Fibroblast of the aortic adventitia (primary cell): ENCODE measurements around the gene PARD3B. TPM values are rescaled to one million over a fixed set of nuclear protein-coding genes. Genes with fewer than 3 reads are reported as not detected.

ENCODE experiments used
- DNase-seq: peaks from one replicate; pipeline ENCODE4 v3.0.0-alpha.2; 2010; ENCODE audit warnings: low read depth
- H3K4me3 ChIP-seq: 2 replicates; pipeline ENCODE4 v1.5.1; 2011; ENCODE audit warnings: low read depth, mild to moderate bottlenecking, control low read depth, low read length, moderate library complexity
- total RNA-seq: library from RNA; depleted of rRNA; stranded (reverse); fragments of >200 nt; gene quantifications from 2 replicates; pipeline ENCODE4 v1.2.3, GENCODE V29; 2012; ENCODE audit warnings: low replicate concordance
- TF ChIP-seq, protein P1 (sequence below): IDR thresholded peaks from 2 replicates; pipeline ENCODE4 v1.5.1; 2011; ENCODE audit warnings: mild to moderate bottlenecking, low read length, control low read depth, inconsistent platforms; ENCODE audit not compliant: insufficient read depth

PARD3B gene
- total RNA-seq, 1 donor = 15.9 TPM

DNA sequence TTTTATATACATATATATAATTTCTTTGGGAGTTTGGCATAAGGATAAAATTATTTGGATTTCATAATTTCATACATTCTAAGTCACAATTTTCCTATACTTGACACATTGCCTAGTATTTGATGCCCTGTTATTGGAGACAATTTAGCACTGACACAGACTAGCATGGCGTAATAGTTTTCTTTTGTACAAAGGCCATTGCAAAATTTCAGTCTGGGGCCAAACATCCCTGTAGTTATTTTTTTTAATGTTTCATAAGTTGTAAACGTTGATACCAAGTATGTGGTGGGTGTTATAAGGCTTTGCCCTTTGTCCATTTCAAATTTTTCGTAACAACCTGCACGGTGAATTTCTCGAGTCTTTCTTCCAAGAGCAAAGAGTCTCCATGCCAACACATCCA, 1041.4 kb downstream of the PARD3B start:
- no peak for DNase-seq
- TF ChIP-seq, protein P1, sequence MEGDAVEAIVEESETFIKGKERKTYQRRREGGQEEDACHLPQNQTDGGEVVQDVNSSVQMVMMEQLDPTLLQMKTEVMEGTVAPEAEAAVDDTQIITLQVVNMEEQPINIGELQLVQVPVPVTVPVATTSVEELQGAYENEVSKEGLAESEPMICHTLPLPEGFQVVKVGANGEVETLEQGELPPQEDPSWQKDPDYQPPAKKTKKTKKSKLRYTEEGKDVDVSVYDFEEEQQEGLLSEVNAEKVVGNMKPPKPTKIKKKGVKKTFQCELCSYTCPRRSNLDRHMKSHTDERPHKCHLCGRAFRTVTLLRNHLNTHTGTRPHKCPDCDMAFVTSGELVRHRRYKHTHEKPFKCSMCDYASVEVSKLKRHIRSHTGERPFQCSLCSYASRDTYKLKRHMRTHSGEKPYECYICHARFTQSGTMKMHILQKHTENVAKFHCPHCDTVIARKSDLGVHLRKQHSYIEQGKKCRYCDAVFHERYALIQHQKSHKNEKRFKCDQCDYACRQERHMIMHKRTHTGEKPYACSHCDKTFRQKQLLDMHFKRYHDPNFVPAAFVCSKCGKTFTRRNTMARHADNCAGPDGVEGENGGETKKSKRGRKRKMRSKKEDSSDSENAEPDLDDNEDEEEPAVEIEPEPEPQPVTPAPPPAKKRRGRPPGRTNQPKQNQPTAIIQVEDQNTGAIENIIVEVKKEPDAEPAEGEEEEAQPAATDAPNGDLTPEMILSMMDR = no peak
- no peak overlapping the region for H3K4me3 ChIP-seq

- TF ChIP-seq, protein P1 = no peak
- H3K4me3 ChIP-seq = no peak overlapping the region
- no peak for DNase-seq
Observed at GRCh38 chr2:205589479-205589878, 1044.2 kb downstream of the PARD3B start.

DNA sequence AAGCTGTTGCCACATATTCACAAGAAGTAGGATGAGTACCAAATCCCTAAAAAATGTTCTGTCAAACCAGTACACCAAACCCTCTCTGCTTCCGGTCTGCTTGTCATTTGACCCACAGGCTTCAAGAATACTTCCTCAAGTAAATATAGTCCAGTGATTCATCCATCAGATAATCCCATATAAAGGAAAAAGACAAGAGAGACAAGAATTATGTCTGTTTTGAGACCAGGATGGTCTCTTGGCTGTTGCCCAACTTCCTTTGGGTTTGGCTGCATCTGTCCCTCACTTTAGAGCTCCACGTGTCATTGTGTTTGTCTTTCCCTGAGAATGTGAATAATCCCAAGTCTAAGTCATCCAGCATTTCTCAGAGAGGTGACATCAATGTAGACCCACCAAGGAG, 1045.5 kb downstream of the PARD3B start:
- no peak overlapping the region for H3K4me3 ChIP-seq
- TF ChIP-seq, protein P1 = no peak
- DNase-seq = peak; percentile 16

DNA sequence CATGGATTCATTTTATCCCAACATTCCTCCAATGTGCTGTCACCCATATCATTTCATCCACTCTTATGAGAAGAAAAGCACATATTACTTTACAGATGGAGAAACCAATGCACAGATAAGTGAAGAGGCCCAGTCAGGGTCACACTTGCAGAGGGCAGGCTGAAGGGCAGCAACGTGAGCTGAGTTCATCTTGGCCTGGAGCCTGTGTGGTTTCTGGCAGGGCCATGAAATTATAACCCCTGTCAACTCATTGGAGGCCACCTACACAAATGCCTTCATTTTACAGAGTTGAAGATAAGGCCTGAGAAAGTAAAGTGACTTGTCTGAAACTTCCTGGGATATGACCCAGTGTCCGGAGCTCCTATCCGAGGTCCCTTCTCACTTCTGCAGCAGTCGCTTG, 1048.6 kb downstream of the PARD3B start:
- TF ChIP-seq, protein P1 = no peak
- no peak overlapping the region for H3K4me3 ChIP-seq
- peak; percentile 19 for DNase-seq

DNA sequence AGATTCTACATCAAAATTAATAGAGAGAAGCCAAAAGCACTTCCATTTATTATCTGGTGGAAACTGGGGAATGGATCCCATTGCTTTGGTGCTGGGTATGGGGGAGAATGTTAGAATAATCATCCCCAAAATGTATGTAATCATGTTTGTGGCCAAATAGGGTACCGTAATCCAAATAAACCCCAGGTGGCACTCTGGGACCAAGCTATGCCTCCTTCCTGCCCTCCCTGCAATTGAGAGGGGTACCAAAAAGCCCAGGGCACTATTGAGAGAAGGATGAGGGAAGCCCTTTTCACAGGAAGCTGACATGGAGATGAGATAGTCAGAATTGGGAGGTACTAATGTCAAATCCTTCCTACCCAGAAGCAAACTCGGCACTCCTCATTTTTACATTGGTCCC, 1051.3 kb downstream of the PARD3B start:
- no peak overlapping the region for H3K4me3 ChIP-seq
- TF ChIP-seq, protein P1 = no peak
- no peak for DNase-seq

DNA sequence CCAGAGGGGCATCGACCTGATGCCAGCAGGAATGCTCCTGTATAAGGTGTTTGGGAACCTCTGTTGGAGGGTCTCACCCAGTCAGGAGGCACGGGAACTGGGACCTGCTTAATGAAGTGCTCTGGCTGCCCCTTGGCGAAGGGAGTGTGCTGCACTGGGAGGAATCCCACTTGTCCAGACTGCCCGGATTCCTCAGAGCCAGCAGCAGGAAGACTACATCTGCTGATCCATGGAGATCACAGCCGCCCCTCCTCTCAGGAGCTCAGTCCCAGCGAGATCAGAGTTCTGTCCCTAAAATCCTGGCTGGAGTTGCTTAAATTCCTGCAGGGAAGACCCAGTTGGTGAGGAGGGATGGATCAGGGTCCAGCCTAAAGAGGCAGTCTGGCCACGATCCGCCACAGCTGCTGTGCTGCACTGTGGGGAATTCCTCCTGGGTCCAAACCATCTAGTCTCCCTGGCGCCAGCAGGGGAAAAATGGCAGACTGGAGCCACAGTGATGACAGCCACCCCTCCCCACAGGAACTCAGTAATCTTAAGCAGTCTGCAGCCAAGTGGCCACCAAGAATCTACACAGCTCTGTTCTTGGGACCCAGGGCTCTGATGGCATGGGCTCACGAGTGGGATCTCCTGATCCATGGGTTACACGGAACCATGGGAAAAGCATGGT, 1060.5 kb downstream of the PARD3B start:
- TF ChIP-seq, protein P1 = no peak
- no peak for DNase-seq
- no peak overlapping the region for H3K4me3 ChIP-seq

- TF ChIP-seq, protein P1 = no peak
- DNase-seq = no peak
- no peak overlapping the region for H3K4me3 ChIP-seq
Observed at GRCh38 chr2:205607146-205607545, 1061.9 kb downstream of the PARD3B start.
